ENCODE measurements around the gene THBS4.

Gene THBS4

GRCh38 chr5:80061547-80061946 is 26.4 kb downstream of the THBS4 start:
- ATAC-seq = no peak
- no peak for TF ChIP-seq POU6F1 (CRISPR knock-in tag; IDR thresholded peaks at IDR 0.05; ENCODE audit: borderline replicate concordance, low read depth)
- no peak for TF ChIP-seq TCF4 (CRISPR knock-in tag; IDR thresholded peaks at IDR 0.05; ENCODE audit: borderline replicate concordance)
- no peak for TF ChIP-seq ZC3H10 (CRISPR knock-in tag; IDR thresholded peaks at IDR 0.05)
- no peak for TF ChIP-seq OSR1 (CRISPR knock-in tag; IDR thresholded peaks at IDR 0.05)
- TF ChIP-seq ZFP30 (CRISPR knock-in tag; IDR thresholded peaks at IDR 0.05) = no peak
- TF ChIP-seq GLIS3 (CRISPR knock-in tag; IDR thresholded peaks at IDR 0.05) = no peak
- no peak for TF ChIP-seq ZNF565 (CRISPR knock-in tag; conservative IDR thresholded peaks at IDR 0.05; ENCODE audit: low read depth)
- no peak for TF ChIP-seq PPARA (CRISPR knock-in tag; IDR thresholded peaks at IDR 0.05; ENCODE audit: borderline replicate concordance)
- TF ChIP-seq TSHZ2 (CRISPR knock-in tag; IDR thresholded peaks at IDR 0.05) = no peak
- TF ChIP-seq SNAI2 (CRISPR knock-in tag; IDR thresholded peaks at IDR 0.05) = no peak
- no peak for TF ChIP-seq RARB (CRISPR knock-in tag; IDR thresholded peaks at IDR 0.05)
- TF ChIP-seq CSRNP3 (CRISPR knock-in tag; IDR thresholded peaks at IDR 0.05) = no peak

GRCh38 chr5:80064124-80064523 is 29.0 kb downstream of the THBS4 start:
- ATAC-seq = no peak
- TF ChIP-seq ZNF565 (CRISPR knock-in tag; conservative IDR thresholded peaks at IDR 0.05; ENCODE audit: low read depth) = no peak
- no peak for TF ChIP-seq TSHZ2 (CRISPR knock-in tag; IDR thresholded peaks at IDR 0.05)
- no peak for TF ChIP-seq ZC3H10 (CRISPR knock-in tag; IDR thresholded peaks at IDR 0.05)
- no peak for TF ChIP-seq ZFP3 (CRISPR knock-in tag; IDR thresholded peaks at IDR 0.05)
- no peak for TF ChIP-seq PATZ1 (CRISPR knock-in tag; IDR thresholded peaks at IDR 0.05; ENCODE audit: borderline replicate concordance)
- TF ChIP-seq POU6F1 (CRISPR knock-in tag; IDR thresholded peaks at IDR 0.05; ENCODE audit: borderline replicate concordance, low read depth) = no peak
- no peak for TF ChIP-seq CSRNP3 (CRISPR knock-in tag; IDR thresholded peaks at IDR 0.05)
- no peak for TF ChIP-seq ARNTL (CRISPR knock-in tag; IDR thresholded peaks at IDR 0.05; ENCODE audit: borderline replicate concordance, low read depth)
- TF ChIP-seq CREB5 (CRISPR knock-in tag; IDR thresholded peaks at IDR 0.05; ENCODE audit: low read depth) = no peak

Data from SK-N-SH treated with all-trans-retinoic acid at 6 μM for 48 hours (cell line).